ENCODE data around the gene NME1. TPM values are rescaled to one million over a fixed set of nuclear protein-coding genes. Genes with fewer than 3 reads are reported as not detected.

The NME1 gene
- total and polyA plus RNA-seq, 3 donors from 2014 or later = 37.3 to 53.7 (median 52.3) TPM

DNA sequence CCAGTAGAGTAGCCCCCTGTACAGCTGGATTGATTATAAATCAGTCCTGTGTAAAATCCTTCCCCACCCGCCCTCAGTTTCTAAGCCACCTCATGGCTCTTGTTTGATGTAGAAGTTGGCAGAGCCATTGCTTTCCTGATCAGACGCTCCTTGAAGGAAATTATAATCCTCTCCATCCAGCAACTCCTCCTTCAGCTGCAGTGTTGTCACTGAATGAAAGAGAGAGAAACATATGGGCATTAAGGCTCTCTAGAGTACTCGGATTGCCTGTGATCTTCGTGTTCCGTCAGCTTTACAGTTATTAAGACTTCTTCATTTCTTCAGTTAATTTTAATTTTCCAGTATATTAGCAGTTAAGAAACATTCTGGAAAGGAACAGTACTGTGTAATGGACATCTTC is 27.1 kb downstream of the NME1 start:
- intact Hi-C loops (cut with DNase I; ENCODE audit: low total_unique reads) = no loop called here
- WGBS, 2 donors = 77 to 79% methylated on average over 5 of the region's 5 CpGs
- Histone ChIP-seq H3K27me3 (no peaks in the 10 kb centered on the region), H3K4me1 (no peaks in the 10 kb centered on the region), H3K27ac (no peak overlapping the region), H3K36me3 (ENCODE audit: low read depth, missing control alignments) (no peaks in the 10 kb centered on the region), H3K9me3 (no peaks in the 10 kb centered on the region), H3K4me3 (no peak overlapping the region)
- TF ChIP-seq, protein P1, sequence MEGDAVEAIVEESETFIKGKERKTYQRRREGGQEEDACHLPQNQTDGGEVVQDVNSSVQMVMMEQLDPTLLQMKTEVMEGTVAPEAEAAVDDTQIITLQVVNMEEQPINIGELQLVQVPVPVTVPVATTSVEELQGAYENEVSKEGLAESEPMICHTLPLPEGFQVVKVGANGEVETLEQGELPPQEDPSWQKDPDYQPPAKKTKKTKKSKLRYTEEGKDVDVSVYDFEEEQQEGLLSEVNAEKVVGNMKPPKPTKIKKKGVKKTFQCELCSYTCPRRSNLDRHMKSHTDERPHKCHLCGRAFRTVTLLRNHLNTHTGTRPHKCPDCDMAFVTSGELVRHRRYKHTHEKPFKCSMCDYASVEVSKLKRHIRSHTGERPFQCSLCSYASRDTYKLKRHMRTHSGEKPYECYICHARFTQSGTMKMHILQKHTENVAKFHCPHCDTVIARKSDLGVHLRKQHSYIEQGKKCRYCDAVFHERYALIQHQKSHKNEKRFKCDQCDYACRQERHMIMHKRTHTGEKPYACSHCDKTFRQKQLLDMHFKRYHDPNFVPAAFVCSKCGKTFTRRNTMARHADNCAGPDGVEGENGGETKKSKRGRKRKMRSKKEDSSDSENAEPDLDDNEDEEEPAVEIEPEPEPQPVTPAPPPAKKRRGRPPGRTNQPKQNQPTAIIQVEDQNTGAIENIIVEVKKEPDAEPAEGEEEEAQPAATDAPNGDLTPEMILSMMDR (IDR thresholded peaks at IDR 0.05) = no peak
- no peak for TF ChIP-seq POLR2A (IDR thresholded peaks at IDR 0.05)
- no peak for DNase-seq

DNA sequence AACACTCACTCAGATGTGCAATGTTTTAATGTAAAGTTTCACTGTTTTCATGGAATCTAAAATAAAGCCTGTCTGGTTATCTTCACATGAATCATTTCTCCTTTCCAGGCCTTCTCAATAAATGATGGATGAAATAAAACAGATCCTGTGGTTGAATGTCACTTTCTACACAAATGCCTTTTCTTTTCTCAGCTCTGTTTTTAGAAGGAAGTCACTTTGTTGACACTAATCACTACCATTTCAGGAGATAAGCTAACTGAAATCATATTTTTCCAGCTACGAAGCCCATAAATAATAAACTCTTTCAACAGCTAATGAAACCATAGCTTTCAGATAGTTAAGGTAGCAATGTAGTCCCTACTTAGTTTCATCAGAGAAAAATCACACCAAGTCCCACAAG is 30.8 kb downstream of the NME1 start:
- no peak for DNase-seq
- WGBS, 2 donors = 70 to 71% methylated on average over 1 of the region's 1 CpG
- Histone ChIP-seq H3K36me3 (ENCODE audit: low read depth, missing control alignments) (no peaks in the 10 kb centered on the region), H3K9me3 (no peaks in the 10 kb centered on the region), H3K4me1 (no peaks in the 10 kb centered on the region), H3K27me3 (no peaks in the 10 kb centered on the region), H3K4me3 (no peak overlapping the region), H3K27ac (no peak overlapping the region)
- intact Hi-C loops (cut with DNase I; ENCODE audit: low total_unique reads) = no loop called here
- TF ChIP-seq POLR2A (IDR thresholded peaks at IDR 0.05) = no peak
- TF ChIP-seq, protein P1 (IDR thresholded peaks at IDR 0.05) = no peak

DNA sequence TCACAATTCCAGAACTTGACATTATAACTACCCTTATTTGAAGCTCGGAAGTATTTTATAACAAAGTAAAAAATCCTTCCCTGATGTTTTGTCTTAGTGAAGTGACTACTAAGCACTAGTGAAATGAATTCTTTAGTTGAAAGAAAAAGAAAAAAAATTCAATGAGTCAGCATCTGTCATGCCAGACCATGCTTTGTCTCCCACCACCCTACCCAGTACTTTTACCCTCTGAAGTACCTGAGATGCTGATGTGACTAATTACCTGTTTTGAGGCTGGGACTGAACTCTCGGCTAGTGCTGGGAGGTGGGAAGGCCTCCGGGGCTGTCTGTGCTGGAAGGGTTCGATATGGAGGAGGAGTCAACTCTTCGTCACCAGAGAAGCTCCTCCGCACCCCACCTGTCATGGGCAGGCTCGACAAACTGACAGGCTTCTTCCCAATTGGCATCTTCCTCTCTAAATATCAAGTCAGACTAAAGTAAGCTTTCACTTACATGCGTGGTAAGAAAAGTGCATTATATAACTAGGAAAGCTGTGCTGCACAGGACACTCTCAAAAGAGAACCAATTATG is 32.5 kb downstream of the NME1 start:
- no peaks in the 10 kb centered on the region for H3K36me3 ChIP-seq (ENCODE audit: low read depth, missing control alignments)
- WGBS, 2 donors = 90 to 92% methylated on average over 8 of the region's 8 CpGs
- intact Hi-C loops (cut with DNase I; ENCODE audit: low total_unique reads) = no loop called here

DNA sequence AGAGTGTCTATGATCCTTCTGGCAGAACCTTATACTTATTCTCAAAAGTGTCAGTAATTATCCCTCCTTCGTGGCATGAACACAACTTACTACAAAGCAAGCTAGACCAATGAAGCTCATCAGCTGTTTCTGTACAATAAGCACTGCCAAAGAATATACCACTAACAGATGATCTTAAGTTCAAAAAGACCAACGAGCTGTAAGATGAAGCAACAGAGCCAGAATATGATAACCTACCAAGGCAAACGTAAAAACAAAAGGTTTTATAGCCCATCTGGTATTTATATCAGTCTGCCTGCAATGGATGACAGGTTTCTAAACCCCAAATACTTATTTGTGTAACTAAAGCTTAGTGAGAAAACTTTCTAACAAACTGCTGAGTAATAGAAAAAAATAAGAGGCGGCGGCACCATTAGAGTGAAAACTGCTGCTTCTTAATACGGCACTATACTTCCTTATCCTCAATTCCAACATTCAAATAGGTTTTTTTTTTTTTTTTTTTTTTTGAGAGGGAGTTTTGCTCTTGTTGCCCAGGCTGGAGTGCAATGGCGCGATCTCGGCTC is 35.0 kb downstream of the NME1 start:
- TF ChIP-seq, protein P1 (IDR thresholded peaks at IDR 0.05) = no peak
- TF ChIP-seq POLR2A (IDR thresholded peaks at IDR 0.05) = no peak
- DNase-seq = no peak
- 83 to 84% methylated on average over 9 of the region's 9 CpGs for WGBS, 2 donors
- no peaks in the 10 kb centered on the region for H3K4me1 ChIP-seq
- H3K36me3 ChIP-seq (ENCODE audit: low read depth, missing control alignments) = no peaks in the 10 kb centered on the region
- H3K4me3 ChIP-seq = no peak overlapping the region
- no peaks in the 10 kb centered on the region for H3K27me3 ChIP-seq
- intact Hi-C loops (cut with DNase I; ENCODE audit: low total_unique reads) = no loop called here
- H3K27ac ChIP-seq = no peak overlapping the region
- no peaks in the 10 kb centered on the region for H3K9me3 ChIP-seq

More for the DNA sequence above, 32.5 kb downstream of the NME1 start:
- Histone ChIP-seq H3K4me1 (no peaks in the 10 kb centered on the region), H3K27ac (no peak overlapping the region), H3K27me3 (no peaks in the 10 kb centered on the region), H3K9me3 (no peaks in the 10 kb centered on the region), H3K4me3 (no peak overlapping the region)
- TF ChIP-seq, protein P1 (IDR thresholded peaks at IDR 0.05) = no peak
- no peak for TF ChIP-seq POLR2A (IDR thresholded peaks at IDR 0.05)
- DNase-seq = no peak

DNA sequence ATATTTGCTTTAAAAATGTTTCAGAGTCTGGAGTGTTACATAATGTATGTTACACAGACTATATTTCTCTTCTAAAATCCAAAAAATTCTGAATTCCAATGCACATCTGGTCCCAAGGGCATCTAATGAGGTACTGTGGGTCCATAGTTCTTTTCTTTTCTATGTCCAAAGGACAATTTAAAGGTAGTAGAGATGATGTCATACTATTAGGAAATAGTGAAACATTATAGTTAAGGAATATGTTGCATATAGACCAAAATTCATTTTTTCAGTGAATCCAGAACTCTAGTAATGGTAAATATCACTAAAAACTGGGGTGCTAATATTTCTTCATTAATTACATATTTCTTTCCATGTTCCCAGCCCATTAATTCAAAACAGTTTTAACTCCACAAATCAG is 35.8 kb downstream of the NME1 start:
- Histone ChIP-seq H3K27ac (no peak overlapping the region), H3K4me1 (no peaks in the 10 kb centered on the region), H3K27me3 (no peaks in the 10 kb centered on the region), H3K4me3 (no peak overlapping the region), H3K36me3 (ENCODE audit: low read depth, missing control alignments) (no peaks in the 10 kb centered on the region), H3K9me3 (no peaks in the 10 kb centered on the region)
- intact Hi-C loops (cut with DNase I; ENCODE audit: low total_unique reads) = no loop called here
- DNase-seq = no peak
- TF ChIP-seq, protein P1 (IDR thresholded peaks at IDR 0.05) = no peak
- no peak for TF ChIP-seq POLR2A (IDR thresholded peaks at IDR 0.05)
